Stimulated activated CD4-positive, alpha-beta T cell treated with anti-CD3 and anti-CD28 coated beads, Interleukin-15, amount 100 ng/mL, for 48 hours (primary cell): ENCODE data around the gene SKIL.
"Not testable (repeated sequence)": the region's sequence is repeated elsewhere in the genome, so short reads cannot be mapped to it uniquely, and the experiment has no call there.

ENCODE experiments used
- DNase-seq, 2 donors: peaks; one replicate each; pipeline ENCODE4 v3.0.0-alpha.2; 2020; ENCODE audit warnings: low read depth in 2 of 2

SKIL gene

GRCh38 chr3:170357176-170358041 is at the start of gene SKIL:
Gene SKIL (plus strand): TSS chr3:170357715. CDS start chr3:170360332, 2,617 bp downstream.
- peak; percentile 92 to 95 for DNase-seq

DNA sequence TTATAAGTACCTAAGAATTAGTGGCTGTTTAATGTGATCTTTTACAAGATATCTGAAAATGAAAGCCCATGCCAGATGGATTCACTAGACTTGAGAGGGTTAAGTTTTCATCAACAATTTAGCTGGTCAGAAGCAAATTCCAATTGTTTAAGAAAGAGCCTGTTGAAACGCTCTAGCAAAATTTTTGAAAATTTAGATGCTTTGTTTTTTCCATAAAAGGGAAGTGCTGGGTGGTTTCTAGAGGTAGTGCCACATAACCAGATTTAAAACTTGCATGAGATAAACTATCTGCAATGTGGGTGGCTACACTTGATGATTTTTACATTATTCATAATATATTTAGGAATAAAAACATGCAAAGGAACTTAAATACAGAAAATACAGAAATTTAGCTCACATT is 48.5 kb upstream of the SKIL start:
- no peak for DNase-seq

- DNase-seq = no peak
Observed at GRCh38 chr3:170317954-170318353, 39.6 kb upstream of the SKIL start.

- DNase-seq = no peak
Observed at GRCh38 chr3:170320461-170321121, 36.9 kb upstream of the SKIL start.

DNA sequence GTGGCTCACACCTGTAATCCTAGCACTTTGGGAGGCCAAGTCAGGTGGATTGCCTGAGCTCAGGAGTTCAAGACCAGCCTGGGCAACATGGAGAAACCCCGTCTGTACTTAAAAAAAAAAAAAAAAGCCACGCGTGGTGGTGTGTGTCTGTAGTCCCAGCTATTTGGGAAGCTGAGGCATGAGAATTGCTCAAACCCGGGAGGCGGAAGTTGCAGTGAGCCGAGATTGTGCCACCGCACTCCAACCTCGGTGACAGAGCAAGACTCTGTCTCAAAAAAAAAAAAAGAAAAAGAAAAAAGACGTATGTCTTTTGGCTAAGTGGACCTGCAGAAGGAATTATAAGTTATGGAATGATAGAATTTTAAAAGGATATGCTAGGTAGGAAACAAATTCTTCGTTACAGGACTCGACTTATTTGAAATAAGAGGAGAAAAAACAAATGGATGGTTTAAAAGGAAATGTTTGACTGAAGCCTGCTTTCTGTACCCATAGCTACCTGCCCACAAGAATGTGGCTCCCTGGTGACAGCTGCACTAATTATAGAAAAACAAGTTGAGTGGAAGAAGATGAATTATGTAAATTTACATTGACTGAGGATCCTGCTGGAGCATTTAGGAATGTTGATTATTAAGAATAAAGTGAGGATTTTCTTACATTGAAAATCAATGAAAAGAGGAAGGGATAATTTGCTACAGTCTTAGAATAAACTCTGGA is 36.0 kb upstream of the SKIL start:
- no peak for DNase-seq

- no peak for DNase-seq
Observed at GRCh38 chr3:170322566-170323269, 34.8 kb upstream of the SKIL start.

- DNase-seq = no peak
Observed at GRCh38 chr3:170323331-170323730, 34.2 kb upstream of the SKIL start.

GRCh38 chr3:170324962-170325361 is 32.6 kb upstream of the SKIL start:
- DNase-seq = no peak

GRCh38 chr3:170327040-170327808 is 30.3 kb upstream of the SKIL start:
- peak in 1 of 2 donors; percentile 1 for DNase-seq

DNA sequence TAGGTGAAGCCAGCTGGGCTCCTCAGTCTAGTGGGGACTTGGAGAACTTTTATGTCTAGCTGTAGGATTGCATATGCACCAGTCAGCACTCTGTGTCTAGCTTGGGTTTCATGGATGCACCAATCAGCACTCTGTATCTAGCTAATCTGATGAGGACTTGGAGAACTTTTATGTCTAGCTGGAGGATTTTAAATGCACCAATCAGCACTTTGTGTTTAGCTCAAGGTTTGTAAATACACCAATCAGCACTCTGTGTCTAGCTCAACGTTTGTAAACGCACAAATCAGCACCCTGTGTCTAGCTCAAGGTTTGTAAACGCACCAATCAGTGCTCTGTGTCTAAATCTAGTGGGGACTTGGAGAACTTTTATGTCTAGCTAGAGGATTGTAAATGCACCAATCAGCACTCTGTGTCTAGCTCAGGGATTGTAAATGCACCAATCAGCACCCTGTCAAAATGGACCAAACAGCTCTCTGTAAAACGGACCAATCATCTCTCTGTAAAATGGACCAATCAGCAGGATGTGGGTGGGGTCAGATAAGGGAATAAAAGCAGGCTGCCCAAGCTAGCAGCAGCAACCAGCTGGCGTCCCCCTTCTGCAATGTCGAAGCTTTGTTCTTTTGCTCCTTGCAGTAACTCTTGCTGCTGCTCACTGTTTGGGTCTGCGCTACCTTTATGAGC is 29.5 kb upstream of the SKIL start:
- DNase-seq = not testable (repeated sequence)

DNA sequence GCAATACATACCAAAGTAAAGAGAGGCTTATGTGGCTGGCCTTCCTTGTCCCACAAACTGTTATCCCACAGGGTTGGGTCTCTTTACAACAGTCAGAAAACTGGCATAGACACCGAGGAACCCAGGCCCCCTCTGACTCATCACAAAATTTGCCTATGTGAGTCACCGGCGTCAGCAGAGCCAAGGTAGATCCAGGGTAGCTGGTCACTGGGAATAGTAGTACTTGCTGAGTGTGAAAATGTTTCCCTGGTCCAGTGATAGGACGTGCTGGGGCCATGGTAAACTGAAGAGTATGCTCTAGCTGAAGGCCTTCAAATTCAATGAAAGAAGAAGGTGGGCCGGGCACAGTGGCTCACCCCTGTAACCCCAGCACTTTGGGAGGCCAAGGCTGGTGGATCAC is 27.1 kb upstream of the SKIL start:
- DNase-seq = no peak

GRCh38 chr3:170331143-170331542 is 26.4 kb upstream of the SKIL start:
- DNase-seq = no peak

DNA sequence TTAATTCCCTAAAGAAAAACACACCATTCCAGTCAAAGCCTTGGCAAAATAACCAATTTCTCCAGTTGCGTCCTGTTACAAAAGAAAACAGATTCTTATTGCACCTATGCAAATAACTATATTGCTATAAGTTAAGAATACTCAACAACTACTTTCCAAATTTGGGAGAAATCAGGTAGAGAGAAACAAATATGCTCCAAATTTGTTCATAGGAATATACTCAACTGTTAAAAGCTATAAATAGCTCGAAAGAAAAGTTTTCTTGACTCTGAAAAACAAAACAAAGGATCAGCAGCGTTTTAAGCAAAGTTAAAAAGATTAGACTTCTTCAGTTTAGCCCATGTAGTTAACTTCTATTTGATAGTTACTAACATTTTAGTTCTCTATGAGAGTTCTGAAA is 20.1 kb upstream of the SKIL start:
- no peak for DNase-seq

DNA sequence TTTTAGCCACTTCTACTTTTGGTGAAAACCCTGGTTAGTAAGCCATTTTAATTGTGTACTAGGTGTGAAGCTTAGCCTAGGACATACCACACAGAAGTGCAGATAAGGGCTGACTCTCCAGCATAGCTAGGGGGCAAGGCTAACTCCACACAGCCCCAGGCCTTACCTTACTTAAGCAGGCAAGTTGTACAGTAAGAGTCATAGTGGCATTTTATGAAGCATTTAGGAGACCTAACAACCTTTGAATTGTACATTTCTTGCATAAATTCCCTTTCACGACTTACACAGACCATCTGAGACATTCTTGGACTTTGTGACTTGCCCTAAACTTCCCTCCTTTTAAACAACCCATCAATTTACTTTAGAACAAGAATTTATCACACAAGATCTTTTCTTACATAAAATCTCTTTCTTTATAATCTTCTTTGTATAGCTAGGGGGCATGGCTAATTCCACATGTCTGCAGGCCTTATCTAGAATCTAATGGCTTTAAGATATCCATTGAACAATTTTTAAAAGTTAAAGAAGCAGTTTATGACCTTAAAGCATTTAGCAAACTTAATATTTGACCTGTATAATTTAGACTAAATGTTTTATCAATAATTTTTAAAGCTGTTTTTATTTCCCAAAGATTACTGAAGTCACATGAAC is 18.7 kb upstream of the SKIL start:
- no peak for DNase-seq

GRCh38 chr3:170342273-170342672 is 15.2 kb upstream of the SKIL start:
- not testable (repeated sequence) for DNase-seq

DNA sequence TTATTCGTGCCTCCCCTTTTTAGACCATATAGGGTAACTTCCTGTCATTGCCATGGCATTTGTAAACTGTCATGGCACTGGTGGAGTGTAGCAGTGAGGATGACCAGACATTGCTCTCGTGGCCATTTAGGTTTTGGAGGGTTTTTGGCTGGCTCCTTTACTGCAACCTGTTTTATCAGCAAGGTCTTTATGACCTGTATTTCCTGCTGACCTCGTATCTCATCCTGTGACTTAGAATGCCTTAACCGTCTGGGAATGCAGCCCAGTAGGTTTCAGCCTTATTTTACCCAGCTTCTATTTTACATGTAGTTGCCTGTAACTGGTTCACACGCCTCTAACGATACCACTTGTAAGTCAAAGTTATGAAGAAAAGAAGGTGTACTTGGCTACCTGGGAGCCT is 13.7 kb upstream of the SKIL start:
- not testable (repeated sequence) for DNase-seq

DNA sequence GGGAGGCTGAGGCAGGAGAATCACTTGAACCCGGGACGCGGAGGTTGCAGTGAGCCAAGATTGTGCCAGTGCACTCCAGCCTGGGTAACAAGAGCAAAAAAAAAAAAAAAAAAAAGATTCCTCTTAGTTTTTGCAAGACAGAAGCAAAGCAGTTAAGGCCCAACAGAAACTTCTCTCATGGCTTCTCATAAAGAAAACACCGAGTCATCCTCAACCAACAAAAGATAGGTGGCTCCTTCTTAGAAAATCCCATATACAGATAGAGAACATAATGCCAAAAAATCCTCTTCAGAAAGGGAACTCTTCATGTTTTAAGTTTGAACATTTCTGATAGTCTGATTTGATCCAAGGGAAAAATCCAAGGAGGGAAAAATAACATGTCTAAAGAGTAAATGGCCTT is 12.5 kb upstream of the SKIL start:
- no peak for DNase-seq

GRCh38 chr3:170346481-170347392 is 10.8 kb upstream of the SKIL start:
- no peak for DNase-seq
